HEK293 (cell line): ENCODE measurements around the gene SCAF1.
A peak's percentile ranks its signal among the peaks of the same experiment; 100 is the strongest.

Source experiments
- CTCF ChIA-PET: fragments of 350-600 bp; formaldehyde crosslinking; extraction: SDS; loops from one replicate; lab custom pipeline; 2021; ENCODE audit warnings: antibody characterized with exemption; lab: Yijun Ruan, JAX
- POLR2A ChIA-PET: fragments of 300-600 bp; formaldehyde crosslinking; extraction: SDS; loops from one replicate; lab custom pipeline; 2020; ENCODE audit warnings: antibody characterized with exemption, inconsistent platforms; lab: Yijun Ruan, JAX
- H3K27ac ChIP-seq: fragments of 200-500 bp; sonication (Bioruptor generic); 2 replicates; pipeline ENCODE4 v1.5.1; 2014; ENCODE audit warnings: low read depth, low read length, control low read depth, inconsistent platforms; ENCODE audit errors: extremely low read depth
- H3K36me3 ChIP-seq, 2 experiments: fragments of 200-500 bp in 1 of 2; sonication (Bioruptor generic) in 1 of 2; 1 replicate in 1 of 2; 2 replicates in 1 of 2; pipeline ENCODE4 v1.5.1; 2014 to 2017; ENCODE audit warnings: inconsistent platforms in 2 of 2, low read length in 2 of 2; ENCODE audit not compliant: control insufficient read depth in 2 of 2, insufficient read depth in 1 of 2
- H3K4me1 ChIP-seq: fragments of 200-500 bp; sonication (Bioruptor generic); 2 replicates; pipeline ENCODE4 v1.5.1; 2014; ENCODE audit warnings: mild to moderate bottlenecking, low read length, inconsistent platforms; ENCODE audit not compliant: control insufficient read depth, insufficient read depth
- H3K4me3 ChIP-seq: 2 replicates; pipeline ENCODE4 v1.5.1; 2011; ENCODE audit warnings: low read depth, mild to moderate bottlenecking, control low read depth, low read length, moderate library complexity
- H3K9me3 ChIP-seq: fragments of 200-500 bp; sonication (Bioruptor generic); 2 replicates; pipeline ENCODE4 v1.5.1; 2014; ENCODE audit warnings: low read depth, low read length, inconsistent platforms; ENCODE audit not compliant: control insufficient read depth, insufficient read depth
- IKZF3 ChIP-seq: fragments of 450-650 bp; IDR thresholded peaks from 2 replicates; pipeline ENCODE4 v1.5.0; 2018; ENCODE audit warnings: missing biosample characterization, mild to moderate bottlenecking, missing genetic modification characterization, moderate library complexity
- MYNN ChIP-seq: fragments of 450-650 bp; formaldehyde crosslinking; IDR thresholded peaks from 2 replicates; pipeline ENCODE4 v1.5.1; 2016; ENCODE audit warnings: missing biosample characterization, missing genetic modification characterization, borderline replicate concordance
- PRDM1 ChIP-seq: fragments of 450-650 bp; formaldehyde crosslinking; IDR thresholded peaks from 2 replicates; pipeline ENCODE4; 2016; ENCODE audit warnings: missing biosample characterization, missing genetic modification characterization
- PRDM4 ChIP-seq: fragments of 450-650 bp; formaldehyde crosslinking; IDR thresholded peaks from 2 replicates; pipeline ENCODE4 v1.5.1; 2017; ENCODE audit warnings: missing biosample characterization, missing genetic modification characterization
- SP2 ChIP-seq: fragments of 450-650 bp; formaldehyde crosslinking; IDR thresholded peaks from 2 replicates; pipeline ENCODE4 v1.5.1; 2016; ENCODE audit warnings: missing biosample characterization, missing genetic modification characterization
- YY1 ChIP-seq: fragments of 450-650 bp; formaldehyde crosslinking; IDR thresholded peaks from 2 replicates; pipeline ENCODE4 v1.5.1; 2018; ENCODE audit warnings: missing biosample characterization, missing genetic modification characterization
- ZBTB20 ChIP-seq: fragments of 450-650 bp; formaldehyde crosslinking; IDR thresholded peaks from 2 replicates; pipeline ENCODE4 v1.5.1; 2016; ENCODE audit warnings: missing biosample characterization, missing genetic modification characterization
- ZIC2 ChIP-seq: fragments of 450-650 bp; formaldehyde crosslinking; IDR thresholded peaks from 2 replicates; pipeline ENCODE4 v1.5.1; 2016; ENCODE audit warnings: missing biosample characterization, missing genetic modification characterization
- ZNF133 ChIP-seq: fragments of 450-650 bp; formaldehyde crosslinking; IDR thresholded peaks from 2 replicates; pipeline ENCODE4 v1.5.1; 2016; ENCODE audit warnings: missing biosample characterization, missing genetic modification characterization
- ZNF138 ChIP-seq: fragments of 450-650 bp; formaldehyde crosslinking; IDR thresholded peaks from 2 replicates; pipeline ENCODE4 v1.5.1; 2016; ENCODE audit warnings: missing biosample characterization, missing genetic modification characterization, borderline replicate concordance
- ZNF155 ChIP-seq: fragments of 450-650 bp; formaldehyde crosslinking; IDR thresholded peaks from 2 replicates; pipeline ENCODE4 v1.5.1; 2016; ENCODE audit warnings: missing biosample characterization, missing genetic modification characterization
- ZNF169 ChIP-seq: fragments of 450-650 bp; formaldehyde crosslinking; IDR thresholded peaks from 2 replicates; pipeline ENCODE4 v1.5.1; 2016; ENCODE audit warnings: missing biosample characterization, missing genetic modification characterization
- ZNF335 ChIP-seq: fragments of 450-650 bp; formaldehyde crosslinking; conservative IDR thresholded peaks from 2 replicates; pipeline ENCODE4 v1.5.1; 2016; ENCODE audit warnings: missing biosample characterization, missing genetic modification characterization
- ZNF341 ChIP-seq: fragments of 450-650 bp; formaldehyde crosslinking; IDR thresholded peaks from 2 replicates; pipeline ENCODE4; 2016; ENCODE audit warnings: low read depth, missing biosample characterization, missing genetic modification characterization
- ZNF366 ChIP-seq: fragments of 450-650 bp; formaldehyde crosslinking; conservative IDR thresholded peaks from 2 replicates; pipeline ENCODE4 v1.5.1; 2016; ENCODE audit warnings: missing biosample characterization, missing genetic modification characterization
- ZNF391 ChIP-seq: fragments of 450-650 bp; formaldehyde crosslinking; IDR thresholded peaks from 2 replicates; pipeline ENCODE4 v1.5.1; 2016; ENCODE audit warnings: low read depth, missing biosample characterization, missing genetic modification characterization, borderline replicate concordance
- ZNF398 ChIP-seq: fragments of 450-650 bp; formaldehyde crosslinking; IDR thresholded peaks from 2 replicates; pipeline ENCODE4 v1.5.1; 2017; ENCODE audit warnings: missing biosample characterization, missing genetic modification characterization
- ZNF514 ChIP-seq: fragments of 450-650 bp; formaldehyde crosslinking; IDR thresholded peaks from 2 replicates; pipeline ENCODE4 v1.5.1; 2016; ENCODE audit warnings: missing biosample characterization, missing genetic modification characterization
- ZNF555 ChIP-seq: fragments of 450-650 bp; formaldehyde crosslinking; conservative IDR thresholded peaks from 2 replicates; pipeline ENCODE4 v1.5.1; 2017; ENCODE audit warnings: missing biosample characterization, mild to moderate bottlenecking, missing genetic modification characterization, inconsistent platforms
- ZNF600 ChIP-seq: fragments of 450-650 bp; formaldehyde crosslinking; IDR thresholded peaks from 2 replicates; pipeline ENCODE4 v1.5.1; 2016; ENCODE audit warnings: missing biosample characterization, missing genetic modification characterization
- TF ChIP-seq, protein P1 (sequence below): fragments of 450-650 bp; formaldehyde crosslinking; conservative IDR thresholded peaks from 2 replicates; pipeline ENCODE4 v1.5.1; 2016; ENCODE audit warnings: low read depth, missing biosample characterization, missing genetic modification characterization

SCAF1 gene

DNA sequence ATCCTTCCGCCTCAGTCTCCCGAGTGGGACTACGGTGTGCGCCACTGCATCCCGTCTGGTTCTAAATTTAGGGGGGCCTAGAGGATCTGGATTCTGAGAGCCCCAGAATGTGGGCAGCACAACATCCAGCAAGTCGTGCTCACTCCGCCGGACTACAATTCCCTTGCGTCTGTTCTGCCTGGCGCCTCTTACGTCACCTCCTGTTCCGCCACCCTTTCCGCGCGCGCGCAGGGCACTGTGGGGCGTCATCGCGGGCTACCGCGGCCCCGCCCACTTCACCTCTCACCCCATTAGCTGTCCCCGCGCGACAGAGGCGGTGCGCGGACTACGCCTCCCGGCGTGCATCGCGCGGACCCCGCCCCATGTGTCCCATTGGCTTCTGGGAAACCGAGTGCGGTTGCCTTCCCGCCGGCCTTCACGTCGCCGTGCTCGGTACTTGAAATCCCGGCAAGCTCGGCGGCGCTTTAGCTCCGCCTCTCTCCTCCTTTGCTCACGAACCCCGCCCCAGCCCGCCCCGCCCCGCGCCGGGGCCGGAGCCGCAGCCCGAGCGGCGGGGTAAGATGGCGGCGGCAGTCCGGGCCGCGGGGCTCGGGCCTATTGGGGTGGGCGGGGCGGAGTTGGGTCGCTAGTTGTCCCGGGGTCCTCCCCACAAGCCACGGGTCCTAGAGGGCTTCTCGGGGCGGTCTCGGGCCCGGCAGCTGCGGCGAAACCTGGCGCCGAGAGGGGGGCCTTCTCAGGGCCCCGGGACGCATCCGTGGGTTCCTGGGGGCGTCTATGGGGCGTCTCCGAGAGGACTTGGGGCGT lies at the start of gene SCAF1 (continued):
- TF ChIP-seq PRDM4 (no peak), ZNF366 (no peak), ZNF169 (tag by site-specific recombination) (no peak), ZNF133 (no peak), ZNF155 (tag by site-specific recombination) (no peak), ZNF138 (tag by site-specific recombination) (no peak), ZNF398 (tag by site-specific recombination) (no peak), MYNN (tag by site-specific recombination) (no peak), YY1 (tag by site-specific recombination) (0 out of 2 replicates have a peak, but pooled peaks have one; percentile 47), IKZF3 (tag by site-specific recombination) (no peak)

DNA sequence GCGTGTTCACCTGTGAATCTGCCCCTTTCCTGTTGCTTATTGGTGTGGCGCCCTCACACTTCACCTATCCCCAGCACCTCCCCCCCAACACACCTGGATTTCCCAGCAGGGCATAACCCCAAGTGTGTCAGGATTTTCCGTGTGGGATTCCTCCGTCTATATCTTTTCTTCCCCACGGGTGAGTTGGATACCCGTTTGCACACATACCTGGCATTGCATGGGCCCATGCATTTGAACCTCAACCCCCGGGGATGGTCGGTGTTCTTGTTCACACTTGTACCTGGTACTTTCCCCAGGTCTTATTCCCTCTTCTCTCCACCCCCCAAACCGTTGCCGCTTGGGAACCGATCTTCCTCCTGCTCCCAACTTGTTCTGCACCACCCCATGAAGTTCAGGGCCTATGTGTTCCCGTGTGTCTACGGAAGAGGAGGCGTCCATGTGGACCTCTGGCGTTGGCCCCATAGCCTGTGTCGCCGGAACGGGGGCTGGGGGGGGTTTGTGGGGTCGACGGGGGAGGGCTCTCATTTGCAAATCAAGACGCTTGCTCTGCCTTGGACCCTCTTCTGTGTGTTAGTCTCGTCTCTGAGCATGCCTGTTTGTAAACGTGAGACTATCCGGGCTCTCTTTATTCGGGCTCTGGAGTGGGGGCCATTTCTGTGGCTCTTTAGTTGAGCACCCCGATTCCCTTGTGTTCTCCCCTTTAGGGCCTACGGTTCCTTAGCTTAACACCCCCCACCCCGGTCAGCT lies 49.4 kb upstream of the SCAF1 start:
- CTCF ChIA-PET: interaction anchor here (0.6 to 1.2 kb wide), 9 partner anchors 20 to 1104 kb away, joined by 3 to 5 read pairs (median 4); no protein-coding TSS in a partner anchor
- TF ChIP-seq ZIC2 (tag by site-specific recombination): 0 out of 2 replicates have a peak, but pooled peaks have one; percentile 5
- peak; percentile 36; the same call in 1 of the 2 replicates for TF ChIP-seq PRDM1 (tag by site-specific recombination)
- TF ChIP-seq ZNF514: no peak
- peak; percentile 28 for TF ChIP-seq SP2 (tag by site-specific recombination)
- peak; percentile 79 for TF ChIP-seq ZNF600 (tag by site-specific recombination)
- 0 out of 2 replicates have a peak, but pooled peaks have one; percentile 22 for TF ChIP-seq ZNF169 (tag by site-specific recombination)
- TF ChIP-seq ZNF391 (tag by site-specific recombination): 0 out of 2 replicates have a peak, but pooled peaks have one; percentile 9
- TF ChIP-seq, protein P1, sequence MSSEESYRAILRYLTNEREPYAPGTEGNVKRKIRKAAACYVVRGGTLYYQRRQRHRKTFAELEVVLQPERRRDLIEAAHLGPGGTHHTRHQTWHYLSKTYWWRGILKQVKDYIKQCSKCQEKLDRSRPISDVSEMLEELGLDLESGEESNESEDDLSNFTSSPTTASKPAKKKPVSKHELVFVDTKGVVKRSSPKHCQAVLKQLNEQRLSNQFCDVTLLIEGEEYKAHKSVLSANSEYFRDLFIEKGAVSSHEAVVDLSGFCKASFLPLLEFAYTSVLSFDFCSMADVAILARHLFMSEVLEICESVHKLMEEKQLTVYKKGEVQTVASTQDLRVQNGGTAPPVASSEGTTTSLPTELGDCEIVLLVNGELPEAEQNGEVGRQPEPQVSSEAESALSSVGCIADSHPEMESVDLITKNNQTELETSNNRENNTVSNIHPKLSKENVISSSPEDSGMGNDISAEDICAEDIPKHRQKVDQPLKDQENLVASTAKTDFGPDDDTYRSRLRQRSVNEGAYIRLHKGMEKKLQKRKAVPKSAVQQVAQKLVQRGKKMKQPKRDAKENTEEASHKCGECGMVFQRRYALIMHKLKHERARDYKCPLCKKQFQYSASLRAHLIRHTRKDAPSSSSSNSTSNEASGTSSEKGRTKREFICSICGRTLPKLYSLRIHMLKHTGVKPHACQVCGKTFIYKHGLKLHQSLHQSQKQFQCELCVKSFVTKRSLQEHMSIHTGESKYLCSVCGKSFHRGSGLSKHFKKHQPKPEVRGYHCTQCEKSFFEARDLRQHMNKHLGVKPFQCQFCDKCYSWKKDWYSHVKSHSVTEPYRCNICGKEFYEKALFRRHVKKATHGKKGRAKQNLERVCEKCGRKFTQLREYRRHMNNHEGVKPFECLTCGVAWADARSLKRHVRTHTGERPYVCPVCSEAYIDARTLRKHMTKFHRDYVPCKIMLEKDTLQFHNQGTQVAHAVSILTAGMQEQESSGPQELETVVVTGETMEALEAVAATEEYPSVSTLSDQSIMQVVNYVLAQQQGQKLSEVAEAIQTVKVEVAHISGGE (tag by site-specific recombination): no peak
- TF ChIP-seq ZNF133: no peak
- 0 out of 2 replicates have a peak, but pooled peaks have one; percentile 25 for TF ChIP-seq ZNF398 (tag by site-specific recombination)
- peak; percentile 63 for TF ChIP-seq ZNF341
- 0 out of 2 replicates have a peak, but pooled peaks have one; percentile 14 for TF ChIP-seq ZBTB20 (tag by site-specific recombination)
- TF ChIP-seq ZNF335: peak; percentile 74; the same call in 1 of the 2 replicates
- no peak for TF ChIP-seq ZNF555 (tag by site-specific recombination)
- peaks cover 7% of the 10 kb centered on the region for H3K4me1 ChIP-seq
- H3K9me3 ChIP-seq: no peaks in the 10 kb centered on the region
- peak overlapping the region; percentile 82 for H3K4me3 ChIP-seq
- H3K36me3 ChIP-seq: peaks cover 19 to 35% of the 10 kb centered on the region in 2 experiments
- POLR2A ChIA-PET: interaction anchor here (0.7 to 7.1 kb wide), 18 partner anchors 12 to 277 kb away, joined by 3 to 124 read pairs (median 4); partner anchors contain the start of genes FUZ, NOSIP, PIH1D1 and PRRG2
- peak overlapping the region; percentile 98 for H3K27ac ChIP-seq
